Thymus (tissue), 11 donors: ENCODE data around the gene RNF157. TPM values are rescaled to one million over a fixed set of nuclear protein-coding genes. Genes with fewer than 3 reads are reported as not detected.

ENCODE experiments used
- DNase-seq, 9 donors: peaks; one replicate each; pipeline ENCODE4 v3.0.0-alpha.2; 2013; ENCODE audit warnings: low spot score in 9 of 9, low read depth in 6 of 9, missing footprints in 1 of 9
- H3K27ac ChIP-seq, 2 donors: one replicate each; pipeline ENCODE4 v1.5.1; 2013; ENCODE audit warnings: control low read depth in 1 of 2, low read depth in 1 of 2, low read length in 1 of 2, mild to moderate bottlenecking in 1 of 2, moderate library complexity in 1 of 2
- H3K27me3 ChIP-seq, 2 donors: one replicate each; pipeline ENCODE4 v1.5.1; 2013; ENCODE audit warnings: low read length in 1 of 2; ENCODE audit not compliant: control insufficient read depth in 2 of 2, insufficient read depth in 1 of 2
- H3K36me3 ChIP-seq, 2 donors: one replicate each; pipeline ENCODE4 v1.5.1; 2013; ENCODE audit warnings: low read length in 1 of 2, mild to moderate bottlenecking in 1 of 2, moderate library complexity in 1 of 2; ENCODE audit not compliant: control insufficient read depth in 2 of 2, insufficient read depth in 2 of 2
- H3K4me1 ChIP-seq, 2 donors: one replicate each; pipeline ENCODE4 v1.5.1; 2013; ENCODE audit warnings: low read length in 2 of 2; ENCODE audit not compliant: control insufficient read depth in 2 of 2, insufficient read depth in 2 of 2
- H3K4me3 ChIP-seq, 2 donors: one replicate each; pipeline ENCODE4 v1.5.1; 2013; ENCODE audit warnings: low read length in 2 of 2, control low read depth in 1 of 2, mild to moderate bottlenecking in 1 of 2
- H3K9me3 ChIP-seq, 2 donors: one replicate each; pipeline ENCODE4 v1.5.1; 2013; ENCODE audit warnings: low read length in 1 of 2, mild to moderate bottlenecking in 1 of 2; ENCODE audit not compliant: control insufficient read depth in 2 of 2, insufficient read depth in 1 of 2
- WGBS: extraction: QIAGEN DNeasy Blood & Tissue Kit; methylation state at CpG from one replicate; pipeline ENCODE4 v1.1.7; 2013; 5-methylcytosine and 5-hydroxymethylcytosine counted together
- polyA plus RNA-seq: library from polyadenylated mRNA; stranded (reverse); fragments of 200-250 nt; gene quantifications from one replicate; pipeline ENCODE4 v1.2.3, GENCODE V29; 2013
- total RNA-seq: library from RNA; stranded (reverse); fragments of 120-200 nt; gene quantifications from one replicate; pipeline ENCODE4 v1.2.4, GENCODE V29; 2013
- donor health status: healthy.

RNF157 gene
- total and polyA plus RNA-seq, 2 donors = 0.61 to 1.6 TPM

DNA sequence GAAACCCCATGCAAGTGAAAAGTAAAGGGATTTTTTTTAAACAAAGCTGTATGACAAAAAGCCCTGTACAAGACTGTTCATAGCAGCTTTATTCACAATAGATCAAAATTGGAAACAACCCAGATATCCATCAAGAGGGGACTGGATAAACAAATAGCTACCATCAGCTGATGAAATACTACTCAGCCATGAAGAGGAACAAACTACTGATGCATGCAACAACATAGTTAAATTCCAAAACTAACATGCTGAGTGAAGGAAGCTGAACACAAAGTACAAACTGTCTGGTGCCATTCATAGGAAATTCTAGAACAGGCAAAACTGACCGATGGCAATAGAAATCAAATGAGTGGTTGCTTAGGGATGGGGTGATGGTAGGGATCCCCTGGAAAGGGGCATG lies 114.4 kb downstream of the RNF157 start:
- H3K4me1 ChIP-seq = peaks cover 3 to 18% of the 10 kb centered on the region in 2 donors
- no peak overlapping the region for H3K4me3 ChIP-seq
- H3K9me3 ChIP-seq = no peaks in the 10 kb centered on the region
- H3K36me3 ChIP-seq = no peaks in the 10 kb centered on the region
- H3K27ac ChIP-seq = no peak overlapping the region
- peaks cover 7 to 15% of the 10 kb centered on the region in 2 donors for H3K27me3 ChIP-seq
- WGBS = 94% methylated on average over 1 of the region's 1 CpG
- no peak for DNase-seq

DNA sequence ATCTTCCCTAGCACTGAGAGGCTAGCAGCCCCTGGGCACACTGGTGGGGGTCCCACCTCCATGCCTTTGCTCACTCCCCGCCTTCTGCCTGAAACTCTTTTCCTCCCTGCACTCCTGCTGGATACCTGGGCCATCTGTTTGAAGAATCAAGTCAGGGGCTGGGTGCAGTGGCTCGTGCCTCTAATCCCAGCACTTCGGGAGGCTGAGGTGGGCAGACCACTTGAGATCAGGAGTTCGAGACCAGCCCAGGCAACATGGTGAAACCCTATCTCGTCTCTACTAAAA lies 115.0 kb downstream of the RNF157 start:
- Histone ChIP-seq H3K9me3 (no peaks in the 10 kb centered on the region), H3K4me3 (no peak overlapping the region), H3K4me1 (peaks cover 3 to 13% of the 10 kb centered on the region in 2 donors), H3K36me3 (no peaks in the 10 kb centered on the region), H3K27me3 (peaks cover 7 to 12% of the 10 kb centered on the region in 2 donors), H3K27ac (no peak overlapping the region)
- no peak for DNase-seq
- WGBS = 95% methylated on average over 5 of the region's 5 CpGs

DNA sequence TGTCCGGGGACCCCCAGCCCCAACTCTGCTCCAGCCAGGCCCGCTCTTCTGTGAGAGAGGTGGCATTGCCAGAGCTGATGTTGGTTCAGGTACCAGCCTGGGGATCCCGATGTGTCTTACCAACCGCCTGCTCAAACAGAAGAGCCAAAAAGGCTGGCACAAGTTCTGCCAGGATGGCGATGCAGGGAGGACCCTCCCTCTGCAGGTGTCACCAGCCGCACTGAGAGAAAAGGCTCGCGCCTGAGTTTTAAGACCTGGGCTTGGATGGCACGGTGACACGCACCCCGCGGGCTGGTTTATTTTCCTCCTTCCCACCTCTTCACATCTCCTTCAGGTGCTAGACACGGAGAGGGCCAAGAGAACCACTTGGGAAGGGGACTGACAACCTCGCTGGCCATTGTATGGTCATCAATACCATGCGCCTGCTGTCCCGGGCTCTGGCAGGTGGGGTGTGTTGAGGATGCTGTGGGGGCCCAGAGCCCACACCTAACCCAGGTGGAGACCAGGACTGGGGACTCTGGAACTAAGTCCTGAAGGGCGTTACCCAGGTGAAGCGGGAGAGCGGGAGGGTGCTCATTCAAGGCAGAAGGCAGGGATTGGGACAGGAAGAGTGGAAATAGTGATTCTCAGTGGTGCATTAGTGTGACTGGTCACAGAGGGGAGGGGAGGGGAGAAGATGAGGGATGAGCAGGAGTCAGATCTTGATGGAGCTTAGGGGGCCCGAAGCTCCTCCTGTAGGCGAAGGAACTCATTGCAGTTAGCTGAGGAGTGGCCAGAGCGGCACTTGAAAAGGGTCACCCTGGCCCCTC lies 115.5 kb downstream of the RNF157 start:
- 96% methylated on average over 22 of the region's 22 CpGs for WGBS
- DNase-seq = no peak

DNA sequence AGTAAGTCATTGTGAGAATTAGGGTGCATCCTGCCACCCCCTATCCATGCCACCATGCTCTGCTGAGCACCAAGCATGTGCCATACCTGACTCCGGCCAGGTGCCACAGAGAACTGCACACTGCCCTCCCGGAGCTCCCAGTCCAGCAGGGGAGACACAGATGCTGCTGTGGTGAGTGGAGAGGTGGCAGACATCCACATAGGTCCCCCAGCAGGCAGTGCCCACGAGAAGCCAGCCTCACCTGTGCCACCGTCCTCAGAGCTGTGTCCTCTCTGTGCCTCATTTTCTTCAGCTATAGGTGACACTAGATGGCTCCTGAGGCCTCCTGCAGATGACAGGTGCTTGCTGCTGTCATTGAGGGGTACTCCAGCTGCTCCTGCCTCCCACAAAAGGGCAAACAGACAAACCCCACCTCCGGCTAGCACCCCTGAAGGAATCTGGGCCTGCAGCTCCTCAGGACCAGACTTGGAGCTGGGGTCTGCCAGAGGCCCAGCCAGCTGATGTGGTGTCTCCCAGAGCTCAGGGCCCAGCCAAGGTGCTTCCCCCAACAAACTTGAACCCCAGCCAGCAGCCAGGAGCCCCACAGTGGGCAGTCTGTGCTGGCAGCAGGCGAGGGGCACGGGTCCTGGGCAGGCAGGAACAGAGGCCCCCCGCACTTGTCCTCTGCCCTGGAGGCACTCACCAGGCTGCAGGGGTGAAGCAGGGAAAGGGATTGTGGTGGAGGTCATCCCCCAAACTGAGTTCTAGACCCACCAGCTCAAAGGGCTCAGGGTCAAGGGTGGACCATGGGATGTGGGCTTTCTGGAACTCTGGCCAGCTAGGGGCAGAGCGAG lies 116.3 kb downstream of the RNF157 start:
- Histone ChIP-seq H3K4me3 (no peak overlapping the region), H3K4me1 (peaks cover 3 to 12% of the 10 kb centered on the region in 2 donors), H3K27me3 (peaks cover 7 to 12% of the 10 kb centered on the region in 2 donors), H3K36me3 (no peaks in the 10 kb centered on the region), H3K27ac (no peak overlapping the region), H3K9me3 (no peaks in the 10 kb centered on the region)
- 85% methylated on average over 9 of the region's 9 CpGs for WGBS
- DNase-seq = no peak

More for the DNA sequence above, 115.5 kb downstream of the RNF157 start:
- Histone ChIP-seq H3K27me3 (peaks cover 7 to 12% of the 10 kb centered on the region in 2 donors), H3K4me1 (peaks cover 3 to 12% of the 10 kb centered on the region in 2 donors), H3K9me3 (no peaks in the 10 kb centered on the region), H3K27ac (no peak overlapping the region), H3K36me3 (no peaks in the 10 kb centered on the region), H3K4me3 (no peak overlapping the region)

DNA sequence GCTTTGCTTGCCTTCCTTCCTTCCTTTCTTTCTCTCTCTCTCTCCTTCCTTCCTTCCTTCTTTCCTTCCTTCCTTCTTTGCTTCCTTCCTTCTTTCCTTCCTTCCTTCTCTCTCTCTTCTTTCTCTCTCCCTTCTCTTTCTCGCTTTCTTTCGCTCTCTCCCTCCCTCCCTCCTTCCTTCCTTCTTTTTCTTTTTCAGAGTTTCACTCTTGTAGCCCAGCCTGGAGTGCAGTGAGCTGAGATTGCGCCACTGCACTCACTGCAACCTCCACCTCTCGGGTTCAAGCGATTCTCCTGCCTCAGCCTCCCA lies 117.1 kb downstream of the RNF157 start:
- Histone ChIP-seq H3K36me3 (no peaks in the 10 kb centered on the region), H3K9me3 (no peaks in the 10 kb centered on the region), H3K27me3 (peaks cover 7 to 12% of the 10 kb centered on the region in 2 donors), H3K4me1 (peaks cover 3 to 12% of the 10 kb centered on the region in 2 donors), H3K27ac (no peak overlapping the region), H3K4me3 (no peak overlapping the region)
- no peak for DNase-seq
- 83% methylated on average over 5 of the region's 5 CpGs for WGBS

DNA sequence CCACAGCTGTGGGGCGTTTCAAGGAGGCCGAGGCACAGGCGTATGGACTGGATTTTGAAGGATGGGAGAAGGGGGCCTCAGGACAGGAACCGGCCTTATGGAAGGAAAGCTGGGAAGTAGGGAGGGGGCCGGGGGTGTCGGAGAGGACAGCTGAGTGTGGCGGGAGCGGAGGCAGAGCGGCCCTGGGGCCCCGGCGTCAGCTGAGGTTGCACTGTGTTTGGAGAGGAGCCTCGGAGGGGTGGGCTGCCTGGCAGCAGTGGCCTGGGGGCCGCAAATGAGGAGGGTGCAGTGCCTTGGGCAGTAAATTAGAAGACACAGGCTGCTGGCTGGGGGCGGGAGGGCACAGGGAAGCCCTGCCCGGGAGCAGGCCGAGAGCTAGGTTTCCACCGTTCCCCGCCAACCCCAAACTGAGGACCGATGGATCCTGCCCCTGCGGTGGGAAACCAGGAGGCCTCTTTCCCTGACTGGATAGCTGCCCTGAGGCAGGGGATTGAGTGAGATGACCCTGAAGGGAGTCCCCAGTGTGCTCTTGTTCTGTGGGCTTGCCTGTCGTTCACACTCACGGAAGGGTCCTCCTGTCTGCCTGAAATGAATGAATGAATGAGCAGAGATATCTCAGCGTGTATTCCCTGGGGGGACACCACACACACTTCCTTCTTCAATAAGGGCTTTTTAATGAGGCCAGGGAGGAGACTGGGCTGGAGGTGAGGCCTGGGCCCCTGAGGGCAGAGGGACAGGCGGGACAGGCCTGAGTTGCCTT lies 117.7 kb downstream of the RNF157 start:
- Histone ChIP-seq H3K27ac (no peak overlapping the region), H3K4me1 (peaks cover 3 to 12% of the 10 kb centered on the region in 2 donors), H3K9me3 (no peaks in the 10 kb centered on the region), H3K36me3 (no peaks in the 10 kb centered on the region), H3K27me3 (peaks cover 7 to 12% of the 10 kb centered on the region in 2 donors), H3K4me3 (no peak overlapping the region)
- no peak for DNase-seq
- 96% methylated on average over 24 of the region's 24 CpGs for WGBS

DNA sequence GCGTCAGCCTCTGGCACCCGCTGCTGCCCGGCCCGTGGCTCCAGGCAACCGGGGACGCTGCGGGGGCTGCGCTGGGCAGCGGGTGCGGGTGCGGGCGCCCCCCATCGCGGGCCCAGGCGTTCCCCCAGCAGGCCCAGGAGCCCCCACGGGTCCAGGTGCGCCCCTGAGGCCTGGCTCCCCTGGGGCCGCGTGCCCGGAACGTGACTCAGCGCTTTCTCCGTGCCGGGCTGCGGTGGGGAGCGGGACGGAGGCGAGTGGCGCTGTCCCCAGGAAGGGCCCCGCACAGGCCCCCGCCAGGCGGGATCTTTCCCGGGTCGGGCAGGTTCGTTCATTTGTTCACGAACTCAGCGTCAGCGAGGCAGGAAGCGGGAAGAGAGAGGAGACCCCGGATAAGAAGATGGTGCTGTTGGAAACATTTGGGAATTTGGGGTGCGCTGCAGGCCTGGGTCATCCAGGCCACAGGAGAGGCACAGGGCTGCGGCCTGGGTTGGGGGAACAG lies 118.3 kb downstream of the RNF157 start:
- H3K4me3 ChIP-seq = peak overlapping the region; percentile 22 to 39
- peaks cover 7 to 12% of the 10 kb centered on the region in 2 donors for H3K27me3 ChIP-seq
- no peak for DNase-seq
- H3K27ac ChIP-seq = no peak overlapping the region
- WGBS = 20% methylated on average over 42 of the region's 42 CpGs
- no peaks in the 10 kb centered on the region for H3K36me3 ChIP-seq
- no peaks in the 10 kb centered on the region for H3K9me3 ChIP-seq
- H3K4me1 ChIP-seq = peaks cover 3 to 12% of the 10 kb centered on the region in 2 donors

DNA sequence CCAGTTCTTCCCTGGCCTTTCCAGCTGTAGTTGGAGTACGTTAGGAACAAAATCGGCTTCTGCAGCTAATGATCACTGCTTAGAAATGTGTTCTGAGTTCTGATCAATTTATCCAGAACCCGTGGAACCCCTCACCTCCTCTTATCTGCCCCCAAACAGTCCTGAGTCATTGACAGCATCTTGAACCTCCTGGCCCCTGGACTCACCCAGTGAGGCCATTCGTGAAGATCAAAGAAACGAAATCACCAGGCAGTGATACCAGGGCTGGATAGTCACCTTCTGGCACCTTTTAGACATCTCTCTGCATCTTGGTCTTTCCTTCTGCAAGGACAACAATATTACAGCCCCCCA lies 119.7 kb downstream of the RNF157 start:
- H3K27ac ChIP-seq = no peak overlapping the region
- H3K27me3 ChIP-seq = peaks cover 7 to 12% of the 10 kb centered on the region in 2 donors
- no peak overlapping the region for H3K4me3 ChIP-seq
- H3K4me1 ChIP-seq = peaks cover 3 to 12% of the 10 kb centered on the region in 2 donors
- no peak for DNase-seq
- 96% methylated on average over 5 of the region's 5 CpGs for WGBS
- no peaks in the 10 kb centered on the region for H3K9me3 ChIP-seq
- no peaks in the 10 kb centered on the region for H3K36me3 ChIP-seq
